GM12865 (cell line): ENCODE measurements around the gene FIGNL2.
A peak's percentile ranks its signal among the peaks of the same experiment; 100 is the strongest.

ENCODE experiments used
- DNase-seq: peaks from one replicate; pipeline ENCODE4 v3.0.0; 2010; ENCODE audit warnings: low read depth
- H3K4me3 ChIP-seq: 2 replicates; pipeline ENCODE4 v1.5.1; 2011; ENCODE audit warnings: mild to moderate bottlenecking, low read depth, low read length, control low read depth
- TF ChIP-seq, protein P1 (sequence below): IDR thresholded peaks from 2 replicates; pipeline ENCODE4 v1.5.1; 2011; ENCODE audit warnings: low read length, control low read depth, low read depth, inconsistent platforms; ENCODE audit not compliant: insufficient read depth; ENCODE audit errors: missing control alignments

Gene FIGNL2, protein sequence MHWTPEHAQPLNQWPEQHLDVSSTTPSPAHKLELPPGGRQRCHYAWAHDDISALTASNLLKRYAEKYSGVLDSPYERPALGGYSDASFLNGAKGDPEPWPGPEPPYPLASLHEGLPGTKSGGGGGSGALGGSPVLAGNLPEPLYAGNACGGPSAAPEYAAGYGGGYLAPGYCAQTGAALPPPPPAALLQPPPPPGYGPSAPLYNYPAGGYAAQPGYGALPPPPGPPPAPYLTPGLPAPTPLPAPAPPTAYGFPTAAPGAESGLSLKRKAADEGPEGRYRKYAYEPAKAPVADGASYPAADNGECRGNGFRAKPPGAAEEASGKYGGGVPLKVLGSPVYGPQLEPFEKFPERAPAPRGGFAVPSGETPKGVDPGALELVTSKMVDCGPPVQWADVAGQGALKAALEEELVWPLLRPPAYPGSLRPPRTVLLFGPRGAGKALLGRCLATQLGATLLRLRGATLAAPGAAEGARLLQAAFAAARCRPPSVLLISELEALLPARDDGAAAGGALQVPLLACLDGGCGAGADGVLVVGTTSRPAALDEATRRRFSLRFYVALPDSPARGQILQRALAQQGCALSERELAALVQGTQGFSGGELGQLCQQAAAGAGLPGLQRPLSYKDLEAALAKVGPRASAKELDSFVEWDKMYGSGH

DNA sequence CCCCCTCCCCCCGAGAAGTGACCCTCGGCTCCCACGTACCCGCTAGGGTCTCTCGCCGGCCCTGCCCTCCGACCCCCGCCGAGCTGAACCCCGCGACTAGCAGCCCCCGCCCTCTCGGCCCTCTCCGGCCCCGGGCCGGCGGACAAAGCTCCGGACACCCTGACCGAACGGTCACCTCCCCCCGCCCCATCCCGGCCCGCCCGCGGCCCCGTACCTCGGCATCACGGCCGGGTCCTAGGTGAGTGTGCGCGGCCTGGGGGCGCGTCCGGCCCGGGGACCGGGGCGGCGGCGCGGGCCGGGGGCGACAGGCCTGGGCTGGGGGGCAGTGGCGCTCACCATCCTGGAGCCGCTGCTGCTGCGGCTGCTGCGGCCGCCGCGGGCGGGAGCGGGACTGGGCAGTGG lies at the start of gene FIGNL2:
TSS of gene FIGNL2 (minus strand) at position 393 of the 402 bp plus-strand sequence. CDS start 26,305 bp downstream, outside the sequence.
- no peak within 1 kb of the TSS for H3K4me3 ChIP-seq
- TF ChIP-seq, protein P1, sequence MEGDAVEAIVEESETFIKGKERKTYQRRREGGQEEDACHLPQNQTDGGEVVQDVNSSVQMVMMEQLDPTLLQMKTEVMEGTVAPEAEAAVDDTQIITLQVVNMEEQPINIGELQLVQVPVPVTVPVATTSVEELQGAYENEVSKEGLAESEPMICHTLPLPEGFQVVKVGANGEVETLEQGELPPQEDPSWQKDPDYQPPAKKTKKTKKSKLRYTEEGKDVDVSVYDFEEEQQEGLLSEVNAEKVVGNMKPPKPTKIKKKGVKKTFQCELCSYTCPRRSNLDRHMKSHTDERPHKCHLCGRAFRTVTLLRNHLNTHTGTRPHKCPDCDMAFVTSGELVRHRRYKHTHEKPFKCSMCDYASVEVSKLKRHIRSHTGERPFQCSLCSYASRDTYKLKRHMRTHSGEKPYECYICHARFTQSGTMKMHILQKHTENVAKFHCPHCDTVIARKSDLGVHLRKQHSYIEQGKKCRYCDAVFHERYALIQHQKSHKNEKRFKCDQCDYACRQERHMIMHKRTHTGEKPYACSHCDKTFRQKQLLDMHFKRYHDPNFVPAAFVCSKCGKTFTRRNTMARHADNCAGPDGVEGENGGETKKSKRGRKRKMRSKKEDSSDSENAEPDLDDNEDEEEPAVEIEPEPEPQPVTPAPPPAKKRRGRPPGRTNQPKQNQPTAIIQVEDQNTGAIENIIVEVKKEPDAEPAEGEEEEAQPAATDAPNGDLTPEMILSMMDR, result no peak
- no peak for DNase-seq

DNA sequence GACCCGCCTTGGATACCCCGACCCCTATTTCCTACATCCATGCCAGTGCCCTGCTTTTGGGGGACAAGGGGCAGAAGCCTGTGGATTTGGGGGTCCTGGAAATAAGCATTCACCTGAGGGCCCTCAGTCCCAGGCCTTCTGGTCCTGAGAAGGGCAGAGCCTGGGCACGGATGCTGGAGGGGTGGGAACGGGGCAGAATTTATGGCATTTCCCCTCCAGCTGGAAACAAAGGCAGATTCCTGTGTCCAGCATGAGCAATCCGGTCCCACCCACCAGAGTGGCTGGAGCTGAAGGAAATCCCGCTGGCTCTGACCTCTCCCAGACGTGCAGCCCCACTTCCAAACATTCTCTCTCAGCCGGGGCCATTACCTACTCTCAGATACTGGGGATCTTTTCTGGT lies 48.7 kb upstream of the FIGNL2 start:
- H3K4me3 ChIP-seq, result no peak overlapping the region

DNA sequence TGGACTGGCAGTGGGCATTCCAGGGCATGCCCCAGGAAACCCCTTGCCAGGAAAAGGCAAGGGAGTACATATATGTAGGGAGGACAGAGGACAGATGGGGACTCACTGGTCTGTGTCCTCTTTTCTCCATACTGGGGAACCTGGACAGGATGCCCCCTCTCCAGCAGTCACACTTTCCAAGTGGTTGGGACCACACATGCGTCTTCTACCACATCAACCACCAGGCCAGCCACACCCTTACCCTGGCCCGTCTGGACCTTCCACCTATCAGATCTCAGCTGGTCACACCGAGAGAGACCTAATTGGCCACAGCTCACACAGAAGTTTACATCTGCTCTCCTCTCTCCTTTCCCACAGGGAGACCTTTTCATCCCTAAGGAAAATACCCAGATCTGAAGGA lies 47.7 kb upstream of the FIGNL2 start:
- H3K4me3 ChIP-seq, result no peak overlapping the region
- TF ChIP-seq, protein P1, result no peak
- DNase-seq, result no peak

More for the DNA sequence above, 48.7 kb upstream of the FIGNL2 start:
- TF ChIP-seq, protein P1, result no peak
- no peak for DNase-seq

DNA sequence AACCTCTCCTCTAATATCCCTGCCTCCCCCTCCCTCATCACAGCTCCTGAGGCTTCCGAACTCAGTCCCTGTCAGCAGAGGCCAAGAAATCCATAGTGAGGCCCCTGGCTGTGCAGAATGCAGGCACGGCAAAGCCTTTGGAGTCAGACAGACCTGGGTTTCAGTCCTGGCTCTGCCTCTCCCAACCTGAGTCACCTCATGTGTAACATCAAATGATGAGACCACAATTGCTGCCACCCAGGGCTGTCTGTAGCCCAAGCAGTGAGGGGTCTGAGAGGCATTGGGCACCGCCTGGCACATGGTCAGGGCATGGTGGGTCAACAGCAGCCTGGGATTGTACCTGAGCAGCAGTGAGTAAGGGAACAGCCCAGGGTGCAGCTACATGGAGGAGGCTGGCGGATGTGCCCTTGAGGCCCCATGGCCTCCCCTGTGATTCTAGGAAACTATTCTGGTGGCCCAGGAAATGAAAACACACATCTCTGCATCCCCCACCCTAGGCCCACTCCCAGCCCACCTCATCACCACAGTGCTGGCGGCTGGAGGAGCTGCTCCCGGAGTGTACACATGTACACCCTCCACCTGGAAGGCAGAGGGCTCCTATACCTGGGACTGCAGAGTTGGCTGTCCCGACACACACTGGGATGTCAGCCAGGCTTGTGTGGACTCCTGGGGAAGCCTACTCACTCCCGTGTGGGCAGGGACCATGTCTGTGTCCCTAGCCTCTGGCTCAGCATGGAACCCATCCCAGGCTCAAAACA lies 47.0 kb upstream of the FIGNL2 start:
- DNase-seq, result no peak
- no peak overlapping the region for H3K4me3 ChIP-seq

DNA sequence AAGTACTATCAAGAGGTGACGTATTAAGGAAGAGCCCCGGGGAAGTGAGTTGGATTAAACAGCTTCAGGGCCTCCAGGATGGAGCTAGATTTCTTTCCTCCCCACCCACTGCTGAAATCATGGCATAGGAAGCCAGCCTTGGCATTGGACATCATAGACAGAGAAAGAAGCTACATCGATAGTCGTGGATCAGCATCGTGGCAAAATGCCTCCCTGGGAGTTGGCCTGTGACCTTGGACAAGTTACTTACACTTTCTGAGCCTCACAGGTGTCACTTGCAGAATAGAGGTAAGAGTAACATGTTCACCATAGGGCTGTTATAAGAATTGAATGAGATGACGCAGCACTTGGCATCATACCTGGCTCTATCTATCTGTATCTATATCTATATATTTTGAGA lies 45.3 kb upstream of the FIGNL2 start:
- H3K4me3 ChIP-seq, result no peak overlapping the region
- TF ChIP-seq, protein P1, result no peak
- no peak for DNase-seq

More for the DNA sequence above, 47.0 kb upstream of the FIGNL2 start:
- TF ChIP-seq, protein P1, result no peak

DNA sequence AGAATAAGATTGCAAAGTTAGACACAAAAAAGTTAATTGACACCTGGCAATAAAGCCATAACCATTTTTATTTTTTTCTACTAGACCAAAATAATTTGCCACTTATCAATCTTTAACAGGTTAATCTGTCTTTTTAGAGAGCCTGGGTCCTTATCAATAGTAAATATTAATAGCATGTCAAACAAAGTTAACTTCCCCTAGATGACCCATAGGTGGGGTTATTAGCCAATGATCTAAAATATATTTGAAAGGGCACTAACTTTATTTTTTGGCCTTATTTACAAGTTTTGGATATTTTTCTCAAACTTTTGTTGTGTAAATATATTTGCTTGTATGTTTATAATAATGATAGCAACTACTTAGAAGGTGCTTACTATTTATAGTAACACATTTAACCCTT lies 43.3 kb upstream of the FIGNL2 start:
- DNase-seq, result no peak
- no peak overlapping the region for H3K4me3 ChIP-seq

More for the DNA sequence above, 43.3 kb upstream of the FIGNL2 start:
- TF ChIP-seq, protein P1, result peak; percentile 5
